ENCODE results near the gene GFOD1.
"Not testable (repeated sequence)": the region's sequence is repeated elsewhere in the genome, so short reads cannot be mapped to it uniquely, and the experiment has no call there.

GFOD1 gene

DNA sequence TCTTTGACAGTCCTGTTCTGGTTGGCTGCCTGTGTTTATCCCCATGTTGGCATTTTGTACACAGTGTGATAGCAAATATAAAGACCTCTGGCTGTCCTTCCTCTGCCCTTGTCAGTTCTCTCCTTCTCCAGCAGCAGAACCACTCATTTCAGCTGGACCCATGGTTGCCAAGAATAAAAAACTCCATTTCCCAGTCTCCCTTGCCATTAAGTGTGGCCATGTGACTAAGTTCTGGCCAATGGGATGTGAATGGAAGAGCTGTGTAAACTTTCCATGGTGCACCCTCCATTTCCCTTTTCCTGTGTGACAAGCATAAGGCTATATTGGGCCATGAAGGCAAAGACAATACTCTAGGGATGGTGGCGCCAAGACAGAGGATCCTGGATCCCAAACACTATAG lies 80.6 kb downstream of the GFOD1 start:
- DNase-seq (ENCODE audit: low read depth in 2 of 2): no peak

DNA sequence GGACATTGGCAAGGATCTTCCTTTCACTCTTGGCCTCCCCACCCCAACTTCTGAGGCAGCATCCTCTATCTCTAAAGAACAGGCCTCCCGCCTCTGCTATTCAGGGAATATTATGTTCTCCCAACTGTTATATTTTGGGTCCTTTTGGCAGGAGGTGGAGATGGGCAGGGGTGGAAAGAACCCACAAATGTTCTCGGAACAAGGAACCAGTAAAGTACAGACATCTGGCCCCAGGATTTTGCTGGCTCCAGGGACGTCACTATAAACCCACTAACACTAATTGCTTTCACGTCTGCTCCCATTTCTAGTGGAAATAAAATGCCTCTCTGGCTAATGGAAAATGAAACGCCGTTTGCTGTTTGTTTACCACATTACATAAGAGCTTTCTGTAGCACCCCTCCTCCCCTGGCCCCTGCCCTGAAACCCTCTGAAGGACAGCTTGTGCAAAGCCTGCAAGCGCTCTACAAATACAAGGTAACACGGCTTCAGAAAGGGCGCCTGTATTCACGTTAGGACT lies 81.4 kb downstream of the GFOD1 start:
- no peak for DNase-seq (ENCODE audit: low read depth in 2 of 2)

DNA sequence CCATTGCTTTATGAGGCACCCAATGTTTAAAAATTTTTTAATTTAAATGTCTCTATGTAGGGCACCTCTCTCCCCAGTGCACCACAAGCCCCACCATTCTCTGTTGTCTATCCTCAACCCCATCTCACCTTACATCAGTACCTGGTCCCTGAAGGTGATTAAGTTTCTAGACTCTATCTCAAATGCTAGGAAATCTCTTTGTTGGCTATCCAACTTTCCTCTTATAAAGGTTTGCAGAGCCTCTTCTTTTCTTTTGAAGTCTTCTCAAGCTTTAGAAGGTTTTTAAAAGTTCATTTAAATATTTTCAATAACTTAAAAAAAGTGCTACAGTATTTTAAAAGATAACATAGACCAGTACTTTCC lies 82.5 kb downstream of the GFOD1 start:
- no peak for DNase-seq (ENCODE audit: low read depth in 2 of 2)

GRCh38 chr6:13404228-13404891 lies 83.0 kb downstream of the GFOD1 start:
- DNase-seq (ENCODE audit: low read depth in 2 of 2): no peak

DNA sequence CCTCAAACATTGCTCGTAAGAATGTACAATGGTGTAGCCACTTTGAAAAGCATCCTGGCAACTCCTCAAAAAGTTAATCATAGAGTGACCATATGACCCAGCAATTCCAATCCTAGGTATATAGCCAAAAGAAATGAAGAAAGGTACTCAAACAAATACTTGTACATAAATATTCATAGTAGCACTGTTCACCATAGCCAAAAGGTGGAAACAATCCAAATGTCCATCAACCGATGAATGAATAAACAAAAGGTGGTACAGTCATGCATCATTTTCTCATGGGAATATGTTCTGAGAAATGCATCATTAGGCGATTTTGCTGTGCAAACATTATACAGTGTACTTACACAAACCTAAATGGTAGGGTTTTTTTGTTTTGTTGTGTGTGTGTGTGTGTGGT lies 84.7 kb downstream of the GFOD1 start:
- DNase-seq (ENCODE audit: low read depth in 2 of 2): no peak

GRCh38 chr6:13400772-13401171 lies 86.6 kb downstream of the GFOD1 start:
- no peak for DNase-seq (ENCODE audit: low read depth in 2 of 2)

- DNase-seq (ENCODE audit: low read depth in 2 of 2): no peak
Observed at GRCh38 chr6:13398421-13398994, 88.9 kb downstream of the GFOD1 start.

DNA sequence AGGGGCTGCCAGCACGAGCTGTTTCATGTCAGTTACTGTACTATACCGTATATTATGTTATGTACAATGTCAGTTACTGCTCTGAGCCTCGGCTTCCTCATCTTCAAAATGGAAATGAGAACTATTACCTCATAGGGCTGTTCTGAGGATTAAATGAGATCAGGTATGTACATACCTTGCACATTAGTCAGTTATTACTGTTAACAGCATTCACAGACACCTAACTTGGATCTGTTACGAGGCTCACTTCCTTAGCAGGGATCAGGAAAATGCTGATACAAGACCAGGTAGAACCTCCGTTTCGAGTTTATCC lies 89.4 kb downstream of the GFOD1 start:
- no peak for DNase-seq (ENCODE audit: low read depth in 2 of 2)

DNA sequence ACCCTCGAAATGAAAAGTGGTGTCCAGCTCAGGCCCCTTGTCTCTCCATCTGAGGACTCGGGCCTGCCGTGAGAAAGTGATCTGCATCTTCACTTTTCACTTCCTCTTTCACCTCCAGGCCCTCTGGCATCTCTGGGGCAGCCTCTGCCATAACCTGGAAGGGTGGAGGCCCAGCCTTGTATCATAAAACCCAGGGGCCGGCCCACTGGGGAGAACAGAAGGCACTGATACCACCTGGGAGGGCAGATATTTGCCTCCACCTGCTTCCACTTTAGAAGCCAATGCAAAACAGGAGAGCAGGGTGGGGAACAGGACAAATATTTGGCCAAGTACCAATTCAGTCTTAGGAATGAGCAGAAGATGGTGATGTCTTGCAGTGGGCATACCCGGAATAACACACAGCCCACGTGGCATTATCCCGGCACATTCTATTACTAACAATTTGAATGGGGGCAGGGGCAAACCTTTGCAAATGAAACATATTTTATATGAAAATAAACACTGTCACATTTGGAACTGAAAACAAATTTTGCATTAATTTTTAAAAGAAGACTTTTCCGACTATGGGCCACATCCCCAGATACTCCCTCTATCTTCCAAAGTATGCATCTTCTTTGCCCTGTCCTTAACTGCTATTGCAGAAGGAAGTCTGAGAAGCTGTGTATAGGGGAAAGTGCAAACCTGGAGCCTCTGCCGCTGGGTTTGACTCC lies 89.9 kb downstream of the GFOD1 start:
- no peak for DNase-seq (ENCODE audit: low read depth in 2 of 2)

DNA sequence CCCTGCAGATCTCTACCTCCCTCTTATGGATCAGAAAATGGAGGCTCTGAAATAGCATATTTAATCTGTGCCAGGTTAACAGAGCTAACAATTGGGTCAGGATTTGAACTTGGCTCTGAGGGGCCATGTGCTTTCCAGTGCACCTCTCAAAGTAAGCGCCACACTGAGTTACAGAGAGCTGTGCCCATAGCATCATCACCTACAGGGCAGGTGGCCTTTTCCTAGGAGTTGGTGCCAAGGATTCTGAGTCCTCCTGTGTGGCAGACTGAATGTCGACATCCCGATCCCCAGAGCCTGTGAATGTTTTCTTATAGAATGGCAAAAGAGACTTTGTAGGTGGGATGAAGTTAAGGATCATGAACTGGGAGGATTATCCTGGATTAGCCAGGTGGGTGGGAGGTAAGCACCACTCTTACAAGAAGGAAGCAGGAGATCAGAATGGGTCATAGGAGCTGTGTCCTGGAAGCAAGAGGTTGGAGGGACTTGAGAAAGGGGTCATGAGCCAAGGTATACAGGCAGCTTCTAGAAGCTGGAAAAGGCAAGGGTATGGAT lies 91.1 kb downstream of the GFOD1 start:
- DNase-seq (ENCODE audit: low read depth in 2 of 2): no peak

GRCh38 chr6:13395272-13396237 lies 91.8 kb downstream of the GFOD1 start:
- DNase-seq (ENCODE audit: low read depth in 2 of 2): no peak

- no peak for DNase-seq (ENCODE audit: low read depth in 2 of 2)
Observed at GRCh38 chr6:13392462-13392861, 94.9 kb downstream of the GFOD1 start.

DNA sequence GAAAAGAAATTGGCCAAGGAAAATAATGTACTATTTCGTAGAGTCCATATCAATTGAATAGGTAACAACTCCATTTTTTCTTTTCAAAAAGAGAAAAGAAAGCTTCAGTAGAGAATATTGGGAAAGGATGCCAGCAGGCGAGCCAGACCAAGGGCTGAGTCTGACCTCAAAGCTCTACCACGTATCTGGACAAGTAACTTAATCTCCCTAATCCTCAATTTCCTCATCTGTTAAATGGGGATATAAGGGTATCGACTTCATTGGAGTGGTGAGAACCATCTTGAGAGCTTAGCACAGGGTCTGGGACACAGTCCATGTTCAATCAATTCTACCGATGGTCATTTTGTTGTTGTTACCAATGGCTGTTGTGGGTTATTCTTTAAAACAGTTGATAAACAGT lies 95.9 kb downstream of the GFOD1 start:
- no peak for DNase-seq (ENCODE audit: low read depth in 2 of 2)

GRCh38 chr6:13390658-13391057 lies 96.7 kb downstream of the GFOD1 start:
- DNase-seq (ENCODE audit: low read depth in 2 of 2): no peak

DNA sequence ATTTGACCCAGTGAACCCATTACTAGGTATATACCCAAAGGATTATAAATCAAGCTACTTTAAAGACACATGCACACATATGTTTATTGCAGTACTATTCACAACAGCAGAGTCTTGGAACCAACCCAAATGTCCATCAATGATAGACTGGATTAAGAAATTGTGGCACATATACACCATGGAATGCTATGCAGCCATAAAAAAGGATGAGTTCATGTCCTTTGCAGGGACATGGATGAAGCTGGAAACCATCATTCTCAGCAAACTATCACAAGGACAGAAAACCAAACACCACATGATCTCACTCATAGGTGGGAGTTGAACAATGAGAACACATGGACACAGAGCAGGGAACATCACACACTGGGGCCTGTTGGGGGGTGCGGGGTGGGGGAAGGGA lies 98.2 kb downstream of the GFOD1 start:
- DNase-seq (ENCODE audit: low read depth in 2 of 2): not testable (repeated sequence)

DNA sequence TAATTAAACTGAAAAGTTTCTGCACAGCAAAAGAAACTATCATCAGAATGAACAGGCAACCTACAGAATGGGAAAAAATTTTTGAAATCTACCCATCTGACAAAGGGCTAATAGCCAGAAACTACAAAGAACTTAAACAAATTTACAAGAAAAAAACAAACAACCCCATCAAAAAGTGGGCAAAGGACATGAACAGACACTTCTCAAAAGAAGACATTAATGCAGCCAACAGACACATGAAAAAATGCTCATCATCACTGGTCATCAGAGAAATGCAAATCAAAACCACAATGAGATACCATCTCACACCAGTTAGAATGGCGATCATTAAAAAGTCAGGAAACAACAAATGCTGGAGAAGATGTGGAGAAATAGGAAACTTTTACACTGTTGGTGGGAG lies 98.6 kb downstream of the GFOD1 start:
- not testable (repeated sequence) for DNase-seq (ENCODE audit: low read depth in 2 of 2)

GRCh38 chr6:13384966-13385365 lies 102.4 kb downstream of the GFOD1 start:
- no peak for DNase-seq (ENCODE audit: low read depth in 2 of 2)

GRCh38 chr6:13384506-13384905 lies 102.9 kb downstream of the GFOD1 start:
- no peak for DNase-seq (ENCODE audit: low read depth in 2 of 2)

- DNase-seq (ENCODE audit: low read depth in 2 of 2): no peak
Observed at GRCh38 chr6:13383328-13384163, 103.9 kb downstream of the GFOD1 start.

DNA sequence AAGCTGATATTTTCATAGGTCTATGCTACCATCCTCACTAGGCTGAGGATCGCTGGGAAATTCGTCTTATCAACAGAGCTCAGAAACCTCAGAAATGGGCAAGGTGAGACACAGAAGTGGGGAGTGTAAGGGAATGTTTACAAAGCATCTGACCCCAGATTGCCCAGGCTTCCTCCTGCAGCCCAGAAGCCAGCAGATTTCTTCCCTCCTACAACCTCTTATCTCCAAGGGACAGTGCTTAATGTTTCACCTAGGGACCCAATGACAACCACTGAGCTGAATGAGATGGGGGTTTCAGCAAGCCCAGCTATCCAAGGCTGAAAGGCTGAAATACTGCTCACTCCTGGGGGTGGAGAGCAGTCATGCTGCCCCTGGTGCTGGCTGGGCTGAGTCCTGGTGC lies 106.6 kb downstream of the GFOD1 start:
- DNase-seq (ENCODE audit: low read depth in 2 of 2): no peak

Data from activated CD4-positive, alpha-beta T cell treated with anti-CD3 and anti-CD28 coated beads for 24 hours (primary cell).